Measurements from ENCODE around the gene LRFN5. TPM values are rescaled to one million over a fixed set of nuclear protein-coding genes. Genes with fewer than 3 reads are reported as not detected.

LRFN5 gene
- total and polyA plus RNA-seq, 2 of the 8 experiments (the other 6 are each of a cell fraction or from before 2014, with no cell fraction given) = 0.85 to 4.7 TPM

- H2BK20ac ChIP-seq (ENCODE audit: low read length) = no peak overlapping the region
- H3K79me2 ChIP-seq (ENCODE audit: control insufficient read depth in 1 of 2, insufficient read depth in 2 of 2, low read length in 2 of 2) = no peaks in the 10 kb centered on the region
- H3K27me3 ChIP-seq (replicated peaks in 1 of 4; ENCODE audit: control insufficient read depth in 3 of 4, extremely low read depth in 1 of 4, insufficient read depth in 3 of 4, low read length in 3 of 4) = no peaks in the 10 kb centered on the region
- H3K4me2 ChIP-seq (ENCODE audit: insufficient read depth in 1 of 2, low read depth in 2 of 2, low read length in 2 of 2) = no peak overlapping the region
- no peak overlapping the region for H4K5ac ChIP-seq (ENCODE audit: insufficient read length, low read depth, low read length)
- no peaks in the 10 kb centered on the region for H4K20me1 ChIP-seq (replicated peaks in 1 of 2; ENCODE audit: control insufficient read depth in 1 of 2, insufficient read depth in 2 of 2, low read length in 2 of 2)
- H3K27ac ChIP-seq (ENCODE audit: low read depth, low read length) = no peak overlapping the region
- CTCF ChIA-PET (ENCODE audit: partially characterized antibody) = no interaction called here
- no peak overlapping the region for H3K23ac ChIP-seq (ENCODE audit: insufficient read length)
- no peaks in the 10 kb centered on the region for H3K79me1 ChIP-seq (ENCODE audit: low read depth, low read length)
- no peak overlapping the region for H2BK12ac ChIP-seq (ENCODE audit: low read depth, low read length)
- POLR2A ChIA-PET (ENCODE audit: partially characterized antibody) = no interaction called here
- H2BK15ac ChIP-seq (ENCODE audit: low read length) = no peak overlapping the region
- no peaks in the 10 kb centered on the region for H3K9me3 ChIP-seq (ENCODE audit: insufficient read depth in 2 of 2, low read depth in 1 of 2, low read length in 1 of 2)
- no peak overlapping the region for H2BK120ac ChIP-seq (replicated peaks; ENCODE audit: low read depth, low read length)
- no peak overlapping the region for H3K18ac ChIP-seq (ENCODE audit: extremely low read depth, low read length)
- H4K8ac ChIP-seq (ENCODE audit: extremely low read depth, insufficient read depth, low read length) = no peak overlapping the region
- H3K23me2 ChIP-seq (ENCODE audit: low read depth, low read length) = no peaks in the 10 kb centered on the region
- H3K56ac ChIP-seq (replicated peaks; ENCODE audit: insufficient read length, low read depth, low read length) = no peak overlapping the region
- no peaks in the 10 kb centered on the region for H3K4me1 ChIP-seq (replicated peaks in 1 of 4; ENCODE audit: control insufficient read depth in 3 of 4, insufficient read depth in 4 of 4, low read length in 3 of 4)
- DNase-seq (ENCODE audit: low read depth in 1 of 2, low spot score in 2 of 2) (no peak), FAIRE-seq (peak; percentile 7)
- peak overlapping the region; percentile 68; the same call in 1 of the 2 replicates for H2AFZ ChIP-seq (ENCODE audit: low read length)
- no peaks in the 10 kb centered on the region for H3K36me3 ChIP-seq (ENCODE audit: control insufficient read depth in 2 of 4, insufficient read depth in 4 of 4, low read length in 3 of 4)
- TF ChIP-seq CTBP2 (IDR thresholded peaks at IDR 0.05; ENCODE audit: borderline replicate concordance, insufficient read depth, insufficient read length, low read length) = no peak
- TF ChIP-seq POLR2AphosphoS5 (IDR thresholded peaks at IDR 0.05; ENCODE audit: low read depth, low read length) = no peak
- TF ChIP-seq KDM1A (IDR thresholded peaks at IDR 0.05; ENCODE audit: borderline replicate concordance, low read length) = no peak
- no peak for TF ChIP-seq SIN3A (conservative IDR thresholded peaks at IDR 0.05 in 1 of 2, IDR thresholded peaks at IDR 0.05 in 1 of 2; ENCODE audit: low read depth in 1 of 2, low read length in 2 of 2)
- no peak for TF ChIP-seq CBX5 (IDR thresholded peaks at IDR 0.05; ENCODE audit: low read depth, low read length)
- no peak for TF ChIP-seq CREB1 (IDR thresholded peaks at IDR 0.05)
- no peak for TF ChIP-seq SP2 (IDR thresholded peaks at IDR 0.05; ENCODE audit: low read length)
- no peak for TF ChIP-seq HDAC6 (IDR thresholded peaks at IDR 0.05; ENCODE audit: low read depth, low read length)
- no peak for TF ChIP-seq SP1 (IDR thresholded peaks at IDR 0.05; ENCODE audit: low read depth, low read length)
- H3K4ac ChIP-seq (replicated peaks; ENCODE audit: insufficient read length, low read depth, low read length) = no peak overlapping the region
- H2AK5ac ChIP-seq (ENCODE audit: low read depth, low read length) = no peak overlapping the region
- no peak overlapping the region for H3K4me3 ChIP-seq (ENCODE audit: extremely low read depth in 1 of 4, insufficient read depth in 2 of 4, low read depth in 3 of 4, low read length in 4 of 4)
- 94% methylated on average over 8 of the region's 8 CpGs; no CpG with 5 or more reads in 1 of the 2 experiments for WGBS, 2 experiments (ENCODE audit: extremely low coverage in 1 of 2, insufficient coverage in 1 of 2, insufficient read length in 1 of 2, insufficient replicate concordance in 2 of 2, low coverage in 1 of 2, low lambda C conversion rate in 2 of 2, missing lambda C conversion rate in 1 of 2)
- H3K14ac ChIP-seq (ENCODE audit: insufficient read length) = no peak overlapping the region
- no peak overlapping the region for H4K91ac ChIP-seq (replicated peaks; ENCODE audit: insufficient read length, low read length)
- H3K9ac ChIP-seq (replicated peaks in 1 of 4; ENCODE audit: extremely low read depth in 1 of 4, low read depth in 3 of 4, low read length in 3 of 4) = no peak overlapping the region
- no peak overlapping the region for H2BK5ac ChIP-seq (ENCODE audit: low read depth, low read length)
Measured at GRCh38 chr14:41891624-41892023, 284.9 kb downstream of the LRFN5 start.

Data from H1 (cell line).